ENCODE measurements around the gene MORN1. TPM values are rescaled to one million over a fixed set of nuclear protein-coding genes. Genes with fewer than 3 reads are reported as not detected.

Gene MORN1
- total and polyA plus RNA-seq, 4 donors = 2.3 to 6.9 (median 3.6) TPM

DNA sequence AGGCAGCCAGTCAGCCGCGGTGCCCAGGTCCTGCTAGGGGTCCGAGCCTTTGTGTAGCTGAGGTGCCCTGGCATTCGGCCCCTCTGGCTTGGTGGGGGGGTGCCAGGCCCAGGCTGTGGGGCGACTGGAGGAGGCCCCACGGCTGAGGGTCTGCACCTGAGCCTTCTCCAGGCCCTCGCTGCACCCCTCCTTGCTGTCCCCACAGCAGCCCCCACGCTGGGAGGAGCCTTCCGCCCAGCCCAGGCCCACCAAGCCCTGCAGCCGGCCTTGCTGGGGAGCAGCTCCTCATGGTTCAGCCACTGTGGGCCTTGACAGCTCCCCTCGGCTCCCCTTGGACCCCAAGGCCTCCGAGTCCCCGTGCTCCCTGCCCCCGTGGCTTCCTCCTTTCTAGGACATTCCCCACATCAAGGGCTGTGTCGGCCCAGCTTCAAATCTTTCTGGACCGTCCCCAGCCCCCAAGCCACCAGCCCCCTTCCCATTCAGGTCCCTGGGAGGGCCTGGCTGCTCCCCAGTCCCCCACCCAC lies 67.8 kb downstream of the MORN1 start:
- TF ChIP-seq, protein P1, sequence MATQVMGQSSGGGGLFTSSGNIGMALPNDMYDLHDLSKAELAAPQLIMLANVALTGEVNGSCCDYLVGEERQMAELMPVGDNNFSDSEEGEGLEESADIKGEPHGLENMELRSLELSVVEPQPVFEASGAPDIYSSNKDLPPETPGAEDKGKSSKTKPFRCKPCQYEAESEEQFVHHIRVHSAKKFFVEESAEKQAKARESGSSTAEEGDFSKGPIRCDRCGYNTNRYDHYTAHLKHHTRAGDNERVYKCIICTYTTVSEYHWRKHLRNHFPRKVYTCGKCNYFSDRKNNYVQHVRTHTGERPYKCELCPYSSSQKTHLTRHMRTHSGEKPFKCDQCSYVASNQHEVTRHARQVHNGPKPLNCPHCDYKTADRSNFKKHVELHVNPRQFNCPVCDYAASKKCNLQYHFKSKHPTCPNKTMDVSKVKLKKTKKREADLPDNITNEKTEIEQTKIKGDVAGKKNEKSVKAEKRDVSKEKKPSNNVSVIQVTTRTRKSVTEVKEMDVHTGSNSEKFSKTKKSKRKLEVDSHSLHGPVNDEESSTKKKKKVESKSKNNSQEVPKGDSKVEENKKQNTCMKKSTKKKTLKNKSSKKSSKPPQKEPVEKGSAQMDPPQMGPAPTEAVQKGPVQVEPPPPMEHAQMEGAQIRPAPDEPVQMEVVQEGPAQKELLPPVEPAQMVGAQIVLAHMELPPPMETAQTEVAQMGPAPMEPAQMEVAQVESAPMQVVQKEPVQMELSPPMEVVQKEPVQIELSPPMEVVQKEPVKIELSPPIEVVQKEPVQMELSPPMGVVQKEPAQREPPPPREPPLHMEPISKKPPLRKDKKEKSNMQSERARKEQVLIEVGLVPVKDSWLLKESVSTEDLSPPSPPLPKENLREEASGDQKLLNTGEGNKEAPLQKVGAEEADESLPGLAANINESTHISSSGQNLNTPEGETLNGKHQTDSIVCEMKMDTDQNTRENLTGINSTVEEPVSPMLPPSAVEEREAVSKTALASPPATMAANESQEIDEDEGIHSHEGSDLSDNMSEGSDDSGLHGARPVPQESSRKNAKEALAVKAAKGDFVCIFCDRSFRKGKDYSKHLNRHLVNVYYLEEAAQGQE (IDR thresholded peaks at IDR 0.05) = no peak
- TF ChIP-seq, protein P2, sequence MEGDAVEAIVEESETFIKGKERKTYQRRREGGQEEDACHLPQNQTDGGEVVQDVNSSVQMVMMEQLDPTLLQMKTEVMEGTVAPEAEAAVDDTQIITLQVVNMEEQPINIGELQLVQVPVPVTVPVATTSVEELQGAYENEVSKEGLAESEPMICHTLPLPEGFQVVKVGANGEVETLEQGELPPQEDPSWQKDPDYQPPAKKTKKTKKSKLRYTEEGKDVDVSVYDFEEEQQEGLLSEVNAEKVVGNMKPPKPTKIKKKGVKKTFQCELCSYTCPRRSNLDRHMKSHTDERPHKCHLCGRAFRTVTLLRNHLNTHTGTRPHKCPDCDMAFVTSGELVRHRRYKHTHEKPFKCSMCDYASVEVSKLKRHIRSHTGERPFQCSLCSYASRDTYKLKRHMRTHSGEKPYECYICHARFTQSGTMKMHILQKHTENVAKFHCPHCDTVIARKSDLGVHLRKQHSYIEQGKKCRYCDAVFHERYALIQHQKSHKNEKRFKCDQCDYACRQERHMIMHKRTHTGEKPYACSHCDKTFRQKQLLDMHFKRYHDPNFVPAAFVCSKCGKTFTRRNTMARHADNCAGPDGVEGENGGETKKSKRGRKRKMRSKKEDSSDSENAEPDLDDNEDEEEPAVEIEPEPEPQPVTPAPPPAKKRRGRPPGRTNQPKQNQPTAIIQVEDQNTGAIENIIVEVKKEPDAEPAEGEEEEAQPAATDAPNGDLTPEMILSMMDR (IDR thresholded peaks at IDR 0.05; ENCODE audit: low read depth, low read length, missing input control) = no peak
- TF ChIP-seq RXRA (IDR thresholded peaks at IDR 0.05) = no peak
- TF ChIP-seq NR2F2 (IDR thresholded peaks at IDR 0.05) = no peak
- no peak for TF ChIP-seq HNF4G (IDR thresholded peaks at IDR 0.05)
- no peak for TF ChIP-seq FOXA2 (IDR thresholded peaks at IDR 0.05)
- TF ChIP-seq GABPA (IDR thresholded peaks at IDR 0.05 in 1 of 2, conservative IDR thresholded peaks at IDR 0.05 in 1 of 2) = no peak
- TF ChIP-seq, protein P3, sequence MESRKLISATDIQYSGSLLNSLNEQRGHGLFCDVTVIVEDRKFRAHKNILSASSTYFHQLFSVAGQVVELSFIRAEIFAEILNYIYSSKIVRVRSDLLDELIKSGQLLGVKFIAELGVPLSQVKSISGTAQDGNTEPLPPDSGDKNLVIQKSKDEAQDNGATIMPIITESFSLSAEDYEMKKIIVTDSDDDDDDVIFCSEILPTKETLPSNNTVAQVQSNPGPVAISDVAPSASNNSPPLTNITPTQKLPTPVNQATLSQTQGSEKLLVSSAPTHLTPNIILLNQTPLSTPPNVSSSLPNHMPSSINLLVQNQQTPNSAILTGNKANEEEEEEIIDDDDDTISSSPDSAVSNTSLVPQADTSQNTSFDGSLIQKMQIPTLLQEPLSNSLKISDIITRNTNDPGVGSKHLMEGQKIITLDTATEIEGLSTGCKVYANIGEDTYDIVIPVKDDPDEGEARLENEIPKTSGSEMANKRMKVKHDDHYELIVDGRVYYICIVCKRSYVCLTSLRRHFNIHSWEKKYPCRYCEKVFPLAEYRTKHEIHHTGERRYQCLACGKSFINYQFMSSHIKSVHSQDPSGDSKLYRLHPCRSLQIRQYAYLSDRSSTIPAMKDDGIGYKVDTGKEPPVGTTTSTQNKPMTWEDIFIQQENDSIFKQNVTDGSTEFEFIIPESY (IDR thresholded peaks at IDR 0.05) = no peak
- TF ChIP-seq HNF4A (conservative IDR thresholded peaks at IDR 0.05) = no peak
- Histone ChIP-seq H3K9me3 (ENCODE audit: control insufficient read depth in 4 of 4, low read length in 3 of 4) (no peaks in the 10 kb centered on the region), H3K27me3 (ENCODE audit: control insufficient read depth in 4 of 4, insufficient read depth in 4 of 4, low read length in 3 of 4) (no peaks in the 10 kb centered on the region), H3K4me3 (ENCODE audit: low read depth in 1 of 3, low read length in 3 of 3) (no peak overlapping the region), H3K9ac (ENCODE audit: low read depth in 1 of 2, low read length in 2 of 2) (no peak overlapping the region), H3K27ac (ENCODE audit: low read depth in 1 of 2, low read length in 2 of 2) (no peak overlapping the region), H3K4me1 (ENCODE audit: control insufficient read depth in 4 of 4, insufficient read depth in 4 of 4, low read length in 3 of 4) (no peaks in the 10 kb centered on the region), H3K36me3 (ENCODE audit: control insufficient read depth in 4 of 4, insufficient read depth in 3 of 4, low read depth in 1 of 4, low read length in 3 of 4) (no peaks in the 10 kb centered on the region)
- no peak for DNase-seq (ENCODE audit: low spot score)
- 90% methylated on average over 16 of the region's 16 CpGs for WGBS

DNA sequence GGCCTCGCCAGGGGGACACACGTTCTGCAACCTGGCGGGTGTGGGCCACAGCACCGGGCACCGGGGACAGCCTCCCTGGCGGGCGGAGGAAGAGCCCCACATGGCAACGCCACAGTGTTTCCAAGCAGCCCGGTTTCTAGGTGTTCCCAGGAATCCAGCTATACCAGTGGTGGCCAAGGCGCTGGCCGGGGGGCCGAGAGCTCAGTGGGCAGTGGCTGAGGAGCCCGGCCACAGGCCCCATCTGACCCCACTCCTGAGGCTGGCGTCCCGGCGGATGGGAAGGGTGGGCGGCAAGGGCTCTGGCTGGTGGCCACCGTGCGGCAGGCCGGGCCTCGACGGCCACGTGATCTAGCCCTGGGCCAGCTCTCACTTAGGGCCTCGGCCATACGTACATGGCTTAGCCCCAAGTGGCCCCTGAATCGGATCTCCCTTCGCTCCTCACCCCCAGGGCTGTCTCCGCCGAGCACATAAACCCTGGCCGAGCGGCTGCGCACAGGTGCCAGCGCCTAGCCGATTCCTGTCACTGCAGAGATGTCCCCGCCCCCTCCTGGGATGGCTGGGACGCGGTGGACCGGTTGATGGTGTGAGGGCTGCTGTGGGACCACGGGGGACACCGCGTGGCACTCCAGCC lies 68.7 kb downstream of the MORN1 start:
- Histone ChIP-seq H3K9me3 (ENCODE audit: control insufficient read depth in 4 of 4, low read length in 3 of 4) (no peaks in the 10 kb centered on the region), H3K4me1 (ENCODE audit: control insufficient read depth in 4 of 4, insufficient read depth in 4 of 4, low read length in 3 of 4) (no peaks in the 10 kb centered on the region), H3K36me3 (ENCODE audit: control insufficient read depth in 4 of 4, insufficient read depth in 3 of 4, low read depth in 1 of 4, low read length in 3 of 4) (no peaks in the 10 kb centered on the region), H3K9ac (ENCODE audit: low read depth in 1 of 2, low read length in 2 of 2) (no peak overlapping the region), H3K4me3 (ENCODE audit: low read depth in 1 of 3, low read length in 3 of 3) (no peak overlapping the region), H3K27ac (ENCODE audit: low read depth in 1 of 2, low read length in 2 of 2) (peak overlapping the region in 1 of 2 donors; percentile 25), H3K27me3 (ENCODE audit: control insufficient read depth in 4 of 4, insufficient read depth in 4 of 4, low read length in 3 of 4) (no peaks in the 10 kb centered on the region)
- DNase-seq (ENCODE audit: low spot score) = no peak
- TF ChIP-seq RAD21 (IDR thresholded peaks at IDR 0.05) (no peak), TAF1 (conservative IDR thresholded peaks at IDR 0.05) (no peak), NR2F2 (IDR thresholded peaks at IDR 0.05) (no peak), YY1 (IDR thresholded peaks at IDR 0.05) (no peak)
- 83% methylated on average over 41 of the region's 41 CpGs for WGBS

Measured in liver (tissue), 9 donors.